ENCODE results near the gene UBE2H.

- TF ChIP-seq, protein P1, sequence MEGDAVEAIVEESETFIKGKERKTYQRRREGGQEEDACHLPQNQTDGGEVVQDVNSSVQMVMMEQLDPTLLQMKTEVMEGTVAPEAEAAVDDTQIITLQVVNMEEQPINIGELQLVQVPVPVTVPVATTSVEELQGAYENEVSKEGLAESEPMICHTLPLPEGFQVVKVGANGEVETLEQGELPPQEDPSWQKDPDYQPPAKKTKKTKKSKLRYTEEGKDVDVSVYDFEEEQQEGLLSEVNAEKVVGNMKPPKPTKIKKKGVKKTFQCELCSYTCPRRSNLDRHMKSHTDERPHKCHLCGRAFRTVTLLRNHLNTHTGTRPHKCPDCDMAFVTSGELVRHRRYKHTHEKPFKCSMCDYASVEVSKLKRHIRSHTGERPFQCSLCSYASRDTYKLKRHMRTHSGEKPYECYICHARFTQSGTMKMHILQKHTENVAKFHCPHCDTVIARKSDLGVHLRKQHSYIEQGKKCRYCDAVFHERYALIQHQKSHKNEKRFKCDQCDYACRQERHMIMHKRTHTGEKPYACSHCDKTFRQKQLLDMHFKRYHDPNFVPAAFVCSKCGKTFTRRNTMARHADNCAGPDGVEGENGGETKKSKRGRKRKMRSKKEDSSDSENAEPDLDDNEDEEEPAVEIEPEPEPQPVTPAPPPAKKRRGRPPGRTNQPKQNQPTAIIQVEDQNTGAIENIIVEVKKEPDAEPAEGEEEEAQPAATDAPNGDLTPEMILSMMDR (IDR thresholded peaks at IDR 0.05 in 8 of 11, conservative IDR thresholded peaks at IDR 0.05 in 3 of 11), result no peak
- no peak for TF ChIP-seq POLR2A (IDR thresholded peaks at IDR 0.05)
These were observed 106.8 kb downstream of the UBE2H start for GRCh38 chr7:129845972-129846327.

All from spleen (tissue), 7 donors.